B cell (primary cell): ENCODE results near the gene TOX2.

Experiments
- EZH2 ChIP-seq: IDR thresholded peaks from 2 replicates; pipeline ENCODE4 v1.6.1; 2012; ENCODE audit warnings: borderline replicate concordance, low read depth, mild to moderate bottlenecking, moderate library complexity, low read length; ENCODE audit not compliant: insufficient read depth, poor library complexity, severe bottlenecking
- TF ChIP-seq, protein P1 (sequence below): fragments of 200-600 bp; IDR thresholded peaks from one replicate; pipeline ENCODE4 v1.8.0; 2022; ENCODE audit warnings: antibody characterized with exemption, mild to moderate bottlenecking

- TF ChIP-seq, protein P1, sequence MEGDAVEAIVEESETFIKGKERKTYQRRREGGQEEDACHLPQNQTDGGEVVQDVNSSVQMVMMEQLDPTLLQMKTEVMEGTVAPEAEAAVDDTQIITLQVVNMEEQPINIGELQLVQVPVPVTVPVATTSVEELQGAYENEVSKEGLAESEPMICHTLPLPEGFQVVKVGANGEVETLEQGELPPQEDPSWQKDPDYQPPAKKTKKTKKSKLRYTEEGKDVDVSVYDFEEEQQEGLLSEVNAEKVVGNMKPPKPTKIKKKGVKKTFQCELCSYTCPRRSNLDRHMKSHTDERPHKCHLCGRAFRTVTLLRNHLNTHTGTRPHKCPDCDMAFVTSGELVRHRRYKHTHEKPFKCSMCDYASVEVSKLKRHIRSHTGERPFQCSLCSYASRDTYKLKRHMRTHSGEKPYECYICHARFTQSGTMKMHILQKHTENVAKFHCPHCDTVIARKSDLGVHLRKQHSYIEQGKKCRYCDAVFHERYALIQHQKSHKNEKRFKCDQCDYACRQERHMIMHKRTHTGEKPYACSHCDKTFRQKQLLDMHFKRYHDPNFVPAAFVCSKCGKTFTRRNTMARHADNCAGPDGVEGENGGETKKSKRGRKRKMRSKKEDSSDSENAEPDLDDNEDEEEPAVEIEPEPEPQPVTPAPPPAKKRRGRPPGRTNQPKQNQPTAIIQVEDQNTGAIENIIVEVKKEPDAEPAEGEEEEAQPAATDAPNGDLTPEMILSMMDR, result no peak
- no peak for TF ChIP-seq EZH2
Measured at GRCh38 chr20:44104798-44105517, 190.3 kb downstream of the TOX2 start.
